EH (cell line): ENCODE measurements around the gene TRUB1.
A peak's percentile ranks its signal among the peaks of the same experiment; 100 is the strongest.
"Not testable (repeated sequence)": the region's sequence is repeated elsewhere in the genome, so short reads cannot be mapped to it uniquely, and the experiment has no call there.

Source experiments
- DNase-seq: peaks from one replicate; pipeline ENCODE4 v3.0.0-alpha.2; 2015; ENCODE audit warnings: low read depth

TRUB1 gene

DNA sequence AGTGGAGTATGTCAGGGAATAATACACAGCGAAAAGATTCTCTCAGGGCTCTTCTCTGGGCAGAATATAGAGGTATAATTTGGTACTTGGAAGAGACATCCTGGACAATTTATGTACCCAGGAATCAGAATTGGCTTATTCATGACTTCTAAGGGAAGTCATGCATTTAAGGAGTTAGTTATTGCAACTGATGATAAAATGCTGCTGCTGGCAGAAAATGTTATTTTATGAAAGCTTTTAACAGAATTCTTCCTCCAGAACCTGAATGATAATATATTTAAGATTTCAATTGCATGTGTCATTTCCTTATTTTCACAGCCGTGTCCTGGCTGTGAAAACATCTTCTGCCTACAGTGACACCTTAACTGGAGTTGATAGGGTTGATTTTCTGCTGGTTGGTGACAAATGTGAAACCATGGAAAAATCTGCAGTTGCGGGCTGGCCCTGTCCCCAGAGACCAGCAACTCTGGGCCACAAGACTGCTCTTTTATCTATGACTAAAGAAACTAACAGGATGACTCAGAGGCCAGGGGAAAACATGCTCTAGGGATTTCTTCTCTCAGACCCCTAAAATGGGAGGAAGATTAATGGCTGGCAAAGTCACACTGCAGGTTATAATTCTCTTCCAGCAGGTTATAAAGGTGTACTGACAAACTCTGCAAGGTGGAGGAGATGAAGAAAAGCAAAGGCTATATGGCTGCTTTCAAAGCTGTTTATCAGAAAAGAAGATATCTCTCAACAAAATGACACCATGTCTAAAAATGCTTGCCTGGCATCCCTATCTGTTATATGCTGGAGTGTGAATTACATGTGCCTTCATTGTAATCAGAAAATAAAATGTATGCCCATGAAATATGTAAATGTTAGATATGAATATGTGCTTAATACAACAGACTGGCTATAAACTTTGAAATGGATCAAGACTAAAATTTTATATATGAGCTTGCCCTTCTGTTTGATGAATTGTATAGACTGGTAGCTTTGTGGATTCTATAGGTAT, 12.1 kb upstream of the TRUB1 start:
- DNase-seq = peak; percentile 73

DNA sequence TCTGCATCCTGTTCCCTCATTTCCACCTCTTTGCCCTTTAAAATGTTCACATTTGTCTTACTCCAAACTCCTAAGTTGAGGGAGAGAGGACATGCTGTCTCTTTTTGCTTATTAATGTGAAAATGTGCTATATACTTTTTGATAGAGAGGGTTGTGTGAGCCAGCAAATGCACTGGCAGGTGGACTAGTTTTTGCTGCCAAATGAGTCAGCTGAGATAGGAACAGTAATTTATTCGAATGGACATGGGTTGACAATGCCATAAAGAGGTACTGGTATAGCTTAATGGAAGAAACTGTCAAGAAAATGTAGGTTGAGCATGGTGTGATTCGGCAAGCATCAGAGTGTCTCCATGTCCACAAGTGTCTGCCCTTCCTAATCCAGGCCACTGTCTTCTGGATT, 9.2 kb upstream of the TRUB1 start:
- no peak for DNase-seq

DNA sequence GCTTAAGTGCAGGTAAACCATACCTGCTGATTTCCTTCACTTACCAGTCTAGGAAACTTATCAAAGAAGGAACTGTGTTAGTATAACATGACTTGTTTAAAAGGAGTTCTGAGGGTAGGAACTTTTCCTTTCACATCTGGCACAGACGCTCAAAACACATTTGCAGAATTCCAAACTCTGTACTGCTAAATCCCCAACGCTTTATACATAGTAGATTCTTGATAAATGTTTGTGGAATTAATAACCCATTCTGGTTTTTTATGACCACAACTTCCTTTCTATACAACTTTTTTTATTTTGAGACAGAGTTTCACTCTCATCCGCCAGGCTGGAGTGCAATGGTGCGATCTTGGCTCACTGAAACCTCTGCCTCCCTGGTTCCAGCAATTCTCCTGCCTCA, 7.7 kb upstream of the TRUB1 start:
- DNase-seq = peak; percentile 35

DNA sequence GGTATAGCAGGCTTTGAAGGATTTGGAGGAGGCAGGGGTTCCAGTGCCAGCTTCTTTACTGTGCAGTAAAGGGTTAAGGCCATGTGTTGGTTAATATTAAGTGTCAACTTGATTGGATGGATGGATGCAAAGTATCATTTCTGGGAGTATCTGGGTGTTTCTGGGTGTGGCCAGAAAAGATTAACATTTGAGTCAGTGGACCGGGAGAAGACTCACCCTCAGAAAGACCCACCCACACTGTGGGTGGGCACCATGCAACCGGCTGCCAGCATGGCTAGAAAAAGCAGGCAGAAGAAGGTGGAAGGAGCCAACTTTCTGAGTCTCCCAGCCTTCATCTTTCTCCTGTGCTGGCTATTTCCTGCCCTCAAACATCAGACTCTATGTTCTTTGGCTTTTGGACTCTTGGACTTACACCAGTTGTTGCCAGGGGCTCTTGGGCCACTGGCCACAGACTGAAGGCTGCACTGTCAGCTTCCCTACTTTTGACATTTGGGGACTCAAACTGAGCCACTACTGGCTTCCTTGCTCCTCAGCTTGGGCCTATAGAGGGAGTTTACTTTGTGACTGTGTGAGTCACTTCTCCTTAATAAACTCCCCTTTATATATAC, 6.8 kb upstream of the TRUB1 start:
- no peak for DNase-seq

DNA sequence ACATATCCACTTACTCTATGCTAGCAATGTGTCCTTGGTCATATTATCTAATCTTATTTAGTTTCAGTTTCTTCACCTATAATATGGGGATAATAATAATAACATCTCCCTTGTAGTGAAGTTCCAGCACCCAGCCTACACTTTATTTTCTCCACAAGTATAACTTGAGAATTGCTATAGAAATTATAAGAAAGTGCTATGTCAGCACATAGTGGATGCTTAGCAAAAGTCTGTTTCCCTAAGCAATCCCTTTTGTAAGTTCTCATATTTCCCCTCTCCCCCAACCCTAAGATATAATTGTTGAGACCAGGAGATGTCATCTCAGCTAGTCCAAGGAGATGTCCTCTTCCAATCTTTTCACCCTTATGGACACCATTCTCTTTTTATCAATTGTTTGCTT, 5.8 kb upstream of the TRUB1 start:
- no peak for DNase-seq

DNA sequence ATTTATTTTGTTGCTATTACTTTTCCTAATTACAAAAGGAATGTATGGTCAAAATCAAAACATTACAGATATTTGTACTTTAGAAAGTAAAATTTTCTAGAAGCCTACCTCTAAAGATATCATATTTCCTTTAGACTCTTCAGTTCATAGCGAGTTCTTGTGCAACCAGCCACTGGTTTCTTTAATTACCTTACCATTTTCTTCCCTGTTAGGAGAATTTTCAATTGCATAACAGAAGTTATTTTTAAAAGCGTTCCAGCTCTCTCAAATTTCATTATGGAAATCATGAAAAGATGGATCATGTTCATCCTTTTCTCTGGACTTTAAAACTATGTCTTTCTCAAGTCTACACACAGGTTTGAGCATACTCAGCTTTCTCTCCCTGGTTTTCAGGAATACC, 5.0 kb upstream of the TRUB1 start:
- DNase-seq = peak; percentile 7

DNA sequence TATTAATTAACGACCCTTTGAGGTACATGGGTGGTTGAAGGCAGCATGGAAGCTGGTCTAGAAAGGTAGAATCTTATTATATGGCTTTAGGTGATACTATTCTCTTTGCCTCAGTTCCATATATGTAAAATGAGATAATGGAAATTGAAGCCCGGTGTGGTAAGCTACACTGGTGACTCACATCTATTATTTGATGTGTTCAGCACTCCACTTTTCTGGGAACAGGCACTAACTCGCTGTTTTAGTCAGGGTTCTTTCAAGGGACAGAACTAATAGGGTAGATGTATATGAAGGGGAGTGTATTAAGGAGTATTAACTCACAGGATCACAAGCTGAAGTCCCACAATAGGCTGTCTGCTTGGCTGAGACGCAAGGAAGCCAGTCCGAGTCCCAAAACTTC, 4.4 kb upstream of the TRUB1 start:
- peak; percentile 7 for DNase-seq

DNA sequence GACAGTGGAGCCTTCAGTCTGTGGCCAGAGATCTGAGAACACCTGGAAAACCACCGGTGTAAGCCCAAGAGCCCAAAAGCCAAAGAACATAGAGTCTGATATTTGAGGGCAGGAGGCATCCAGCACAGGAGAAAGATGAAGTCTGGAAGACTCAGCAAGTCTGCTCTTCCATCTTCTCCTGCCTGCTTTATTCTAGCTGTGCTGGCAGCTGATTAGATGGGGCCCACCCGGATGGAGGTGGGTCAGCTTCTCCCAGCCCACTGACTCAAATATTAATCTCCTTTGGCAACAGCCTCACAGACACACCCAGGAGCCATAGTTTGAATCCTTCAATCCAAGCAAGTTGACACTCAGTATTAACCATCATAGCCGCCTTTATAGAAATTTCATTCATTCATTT, 4.0 kb upstream of the TRUB1 start:
- not testable (repeated sequence) for DNase-seq

DNA sequence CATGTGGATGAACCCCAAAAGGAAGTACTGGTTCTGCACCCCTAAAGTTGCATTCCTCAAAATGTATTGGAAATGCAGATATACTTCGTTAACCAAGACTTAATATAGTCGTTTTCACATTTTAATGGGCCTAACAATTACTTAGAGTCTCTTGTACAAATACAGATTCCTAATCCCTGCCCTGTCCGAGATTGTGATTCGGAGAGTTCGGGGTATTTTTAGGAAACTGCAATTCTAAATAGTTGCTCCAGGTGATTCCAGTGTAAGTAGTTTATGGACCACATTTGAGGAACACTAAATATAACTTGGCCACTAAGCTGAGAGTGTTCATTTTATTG, 830 bp downstream of the TRUB1 start:
- DNase-seq = no peak

DNA sequence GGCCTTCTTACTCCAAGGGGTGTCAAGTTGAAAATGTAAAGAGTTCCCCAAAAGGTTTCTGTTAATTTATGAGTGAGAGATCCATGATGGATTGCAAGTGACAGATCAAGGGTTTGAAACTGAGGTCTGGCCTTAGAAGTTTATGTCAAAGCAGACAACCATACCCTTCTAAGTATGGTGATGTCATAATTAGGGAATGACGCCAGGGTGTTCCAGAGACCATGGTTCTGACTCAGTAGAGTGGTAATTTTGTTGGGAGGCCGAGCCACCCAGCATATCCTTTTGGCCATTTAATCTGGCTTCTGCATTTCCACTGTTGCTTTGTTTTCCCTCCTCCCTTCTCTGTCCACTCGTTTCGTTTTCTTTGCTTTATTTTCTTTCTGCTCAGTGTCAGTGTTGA, 2.7 kb downstream of the TRUB1 start:
- DNase-seq = peak; percentile 40

DNA sequence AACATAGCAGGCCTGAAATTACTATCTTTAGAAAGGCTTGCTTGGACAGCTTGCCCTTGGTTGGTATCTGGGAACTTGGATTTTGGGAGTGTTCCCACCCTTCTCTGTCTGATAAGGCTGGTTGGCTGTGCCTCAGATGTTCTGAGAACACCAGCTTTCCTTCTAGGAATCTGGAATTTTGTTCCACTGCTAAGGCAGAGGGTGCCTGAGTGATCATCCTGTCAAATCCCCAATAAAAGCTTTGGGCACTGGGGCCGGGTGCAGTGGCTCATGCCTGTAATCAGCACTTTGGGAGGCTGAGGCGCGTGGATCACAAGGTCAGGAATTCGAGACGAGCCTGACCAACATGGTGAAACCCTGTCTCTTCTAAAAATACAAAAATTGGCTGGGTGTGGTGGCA, 5.0 kb downstream of the TRUB1 start:
- DNase-seq = no peak

DNA sequence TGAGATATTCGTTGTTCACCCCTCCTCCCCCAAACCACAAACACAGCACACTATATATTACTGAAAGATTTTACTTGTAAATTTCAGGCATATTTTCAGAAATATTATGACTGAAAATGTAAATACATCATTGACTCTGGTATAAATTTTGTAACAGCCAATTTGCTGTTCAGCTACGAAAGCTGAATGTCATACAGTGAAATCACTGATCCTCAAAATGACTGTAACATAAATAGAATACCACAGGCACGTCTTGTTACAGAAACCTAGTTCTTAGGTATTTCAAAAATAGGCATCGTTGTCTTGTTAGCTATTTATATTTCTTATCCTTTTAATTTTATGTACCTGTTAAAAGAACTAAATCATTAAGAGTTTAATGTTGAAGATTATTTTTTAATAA, 15.1 kb downstream of the TRUB1 start:
- no peak for DNase-seq

DNA sequence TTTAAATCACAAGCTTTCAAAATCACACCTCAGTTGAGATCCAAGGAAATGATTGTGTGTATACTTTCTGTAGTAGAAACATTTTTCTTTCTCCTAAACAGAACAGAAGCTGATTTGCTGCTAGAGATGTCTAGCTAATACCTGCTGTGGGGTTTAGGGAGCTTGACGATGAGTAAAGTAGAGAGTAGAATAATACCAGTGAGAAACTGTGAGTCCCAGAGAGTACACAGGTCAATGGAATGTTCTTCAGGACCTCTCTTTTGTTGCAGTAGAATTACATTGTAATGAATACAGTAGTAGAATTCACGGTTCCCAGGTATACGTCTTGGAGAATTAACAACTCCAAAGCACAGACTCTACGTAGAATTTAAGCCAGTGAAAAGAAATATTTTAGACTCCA, 18.0 kb downstream of the TRUB1 start:
- DNase-seq = no peak

DNA sequence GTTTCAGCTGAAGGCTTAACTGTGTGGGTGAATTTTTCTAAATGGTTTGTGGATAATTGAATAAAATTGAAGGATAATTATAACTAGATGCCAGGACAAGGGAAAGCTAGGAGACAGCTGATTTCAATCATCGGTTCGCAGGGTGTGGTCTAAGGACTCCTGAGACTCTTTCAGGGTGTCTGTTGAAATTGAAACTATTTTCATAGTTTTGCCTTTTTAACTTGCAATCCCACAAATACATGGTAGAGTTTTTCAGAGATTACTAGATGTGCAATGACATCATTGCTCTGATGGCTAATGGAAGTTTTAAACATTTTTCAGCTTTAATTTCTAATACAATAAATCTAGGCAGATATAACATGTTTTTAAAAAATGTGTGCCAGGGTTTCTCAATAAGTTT, 18.5 kb downstream of the TRUB1 start:
- peak; percentile 9 for DNase-seq

DNA sequence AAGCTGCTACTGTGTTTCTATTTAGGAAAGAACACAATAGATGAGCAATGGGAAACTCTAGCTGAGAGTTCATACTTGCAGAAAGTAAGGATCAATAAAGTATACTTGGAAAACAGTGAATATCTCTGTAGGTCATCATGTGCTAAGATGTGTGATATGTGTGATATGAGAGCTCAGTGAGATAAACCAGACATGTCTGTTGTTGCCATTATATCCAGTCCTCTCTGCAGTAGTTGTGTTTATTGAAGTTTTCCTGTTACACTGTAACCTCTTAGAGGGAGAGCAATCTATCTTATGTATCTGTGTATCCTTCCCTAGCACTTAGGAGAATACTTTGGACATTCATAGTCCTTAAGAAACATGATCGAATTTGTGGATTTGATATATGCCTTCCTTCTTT, 19.1 kb downstream of the TRUB1 start:
- no peak for DNase-seq

DNA sequence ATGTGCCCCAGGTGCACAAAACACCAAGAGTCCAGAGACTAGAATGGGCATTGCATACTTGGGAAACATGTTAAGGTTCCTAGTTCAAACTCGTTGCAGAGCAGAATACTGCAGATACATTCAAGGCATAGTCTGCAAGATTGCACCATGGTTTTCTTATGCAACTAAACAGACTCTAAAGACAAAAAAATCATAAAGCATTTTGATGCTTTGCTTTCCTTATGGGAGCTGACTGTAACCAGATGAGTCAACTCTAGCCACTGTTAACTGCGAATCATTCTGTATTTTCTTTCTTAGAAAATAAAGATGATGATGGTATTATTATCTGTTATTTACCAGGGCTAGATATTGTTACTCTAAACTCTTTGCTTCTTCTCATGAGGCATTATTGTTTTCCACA, 19.7 kb downstream of the TRUB1 start:
- peak; percentile 29 for DNase-seq

DNA sequence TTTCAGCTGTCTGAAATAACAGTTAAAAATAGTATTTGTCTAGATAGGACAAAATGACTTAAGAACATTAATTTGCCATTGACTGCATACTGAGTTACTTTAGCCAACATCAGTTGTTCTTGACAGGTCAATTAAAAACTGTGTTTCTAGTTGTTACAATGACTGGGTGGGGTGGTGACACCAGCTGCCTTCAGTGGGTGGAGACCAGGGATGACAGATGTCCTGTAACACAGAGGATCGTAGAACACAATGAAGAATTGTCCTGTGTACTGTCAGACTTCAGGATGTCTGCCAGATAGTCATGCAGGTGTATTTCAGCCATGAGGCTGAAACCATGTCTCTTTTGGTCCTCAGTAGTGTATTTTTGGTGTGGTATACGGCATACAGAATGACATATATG, 24.4 kb downstream of the TRUB1 start:
- DNase-seq = no peak

DNA sequence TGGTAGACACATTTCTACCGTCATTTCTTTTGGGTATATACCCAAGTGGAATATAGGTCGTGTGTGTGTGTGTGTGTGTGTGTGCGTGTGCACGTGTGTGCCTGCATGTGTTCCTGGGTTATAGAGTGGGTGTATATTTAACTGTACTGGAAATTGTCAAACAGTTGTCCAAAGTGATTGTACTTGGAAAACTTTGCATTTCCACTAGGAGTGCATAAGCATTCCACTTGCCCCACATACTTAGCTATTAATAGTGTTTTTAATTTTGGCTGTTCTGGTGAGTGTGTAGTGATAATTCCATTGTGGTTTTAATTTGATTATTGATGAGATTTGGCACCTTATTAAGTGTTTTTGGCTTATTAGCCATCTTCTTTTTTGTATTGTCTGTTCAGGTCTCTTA, 25.9 kb downstream of the TRUB1 start:
- DNase-seq = no peak

DNA sequence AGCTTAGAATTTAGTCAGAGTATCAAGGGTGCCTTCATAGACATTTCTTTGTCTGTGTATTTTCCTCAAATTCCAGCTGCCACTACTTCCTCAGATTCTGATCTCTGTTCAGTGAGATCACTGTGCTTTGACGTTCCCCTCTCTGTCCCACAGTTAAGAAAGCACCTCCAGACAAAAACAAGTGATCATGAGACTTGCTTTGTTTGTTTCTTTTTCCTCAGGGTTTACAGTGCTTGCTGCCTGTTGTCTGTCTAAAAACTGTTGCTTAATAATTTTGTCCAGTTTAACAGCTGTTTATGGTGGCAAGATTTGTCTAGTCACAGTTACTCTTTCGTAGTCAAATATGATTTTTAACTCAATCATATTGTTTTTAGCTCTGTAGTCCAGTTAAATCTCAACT, 29.1 kb downstream of the TRUB1 start:
- DNase-seq = peak; percentile 33

DNA sequence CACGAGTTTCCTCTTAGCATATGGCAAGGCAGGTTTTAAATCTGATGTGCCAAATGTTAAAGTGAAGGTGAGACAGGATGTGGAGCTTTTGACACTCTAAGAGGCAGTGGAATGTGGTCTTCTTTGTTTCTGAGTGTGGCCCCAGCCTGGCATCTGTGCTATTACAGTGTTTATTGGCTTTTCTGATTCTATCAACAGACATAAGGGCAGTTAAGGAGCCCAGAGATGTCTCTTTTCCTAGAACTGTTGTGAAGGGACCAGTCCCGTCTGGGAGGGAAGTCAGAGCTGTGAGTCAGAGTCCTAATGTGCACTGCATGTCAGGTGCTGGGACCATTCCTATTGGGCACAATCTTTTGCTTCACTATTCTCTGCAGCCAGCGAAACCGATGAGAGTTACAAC, 32.5 kb downstream of the TRUB1 start:
- DNase-seq = peak; percentile 6

DNA sequence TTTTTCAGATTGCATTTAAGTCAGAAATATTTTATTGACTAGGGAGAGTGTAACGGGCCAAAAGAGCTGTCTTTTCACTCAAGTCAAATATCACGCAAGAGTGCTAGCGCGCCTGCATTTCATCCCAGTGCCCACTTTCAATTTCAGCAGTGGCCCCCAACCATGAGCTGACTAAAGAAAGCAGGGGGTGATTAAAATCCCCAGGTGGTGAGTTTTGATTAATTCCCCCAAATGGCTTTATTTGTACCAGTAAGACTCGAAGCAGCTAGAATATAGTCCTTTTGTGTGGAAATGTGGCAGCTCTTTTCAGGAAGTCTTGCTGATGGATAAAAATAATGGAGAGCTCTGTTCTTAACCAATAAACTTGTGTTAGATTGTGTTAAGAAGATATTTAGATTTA, 35.3 kb downstream of the TRUB1 start:
- no peak for DNase-seq

DNA sequence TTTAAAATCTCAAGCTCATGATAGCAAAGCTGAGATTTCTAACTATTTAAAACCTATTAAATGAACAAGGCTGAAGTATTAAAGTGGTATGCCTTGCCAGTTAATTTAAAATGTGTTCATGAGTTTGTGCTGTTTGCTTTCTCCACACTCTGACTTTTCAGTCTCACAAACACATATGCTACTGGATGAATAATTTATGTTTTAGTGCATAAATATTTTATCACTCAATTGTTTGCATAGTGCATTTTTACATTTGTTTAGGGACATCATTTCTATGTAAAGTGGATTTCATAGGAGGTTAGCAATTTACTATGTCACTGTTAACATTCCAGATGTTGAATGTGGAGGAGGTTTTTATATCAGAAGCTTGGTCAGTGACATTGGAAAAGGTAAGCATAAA, 36.0 kb downstream of the TRUB1 start:
- DNase-seq = no peak

DNA sequence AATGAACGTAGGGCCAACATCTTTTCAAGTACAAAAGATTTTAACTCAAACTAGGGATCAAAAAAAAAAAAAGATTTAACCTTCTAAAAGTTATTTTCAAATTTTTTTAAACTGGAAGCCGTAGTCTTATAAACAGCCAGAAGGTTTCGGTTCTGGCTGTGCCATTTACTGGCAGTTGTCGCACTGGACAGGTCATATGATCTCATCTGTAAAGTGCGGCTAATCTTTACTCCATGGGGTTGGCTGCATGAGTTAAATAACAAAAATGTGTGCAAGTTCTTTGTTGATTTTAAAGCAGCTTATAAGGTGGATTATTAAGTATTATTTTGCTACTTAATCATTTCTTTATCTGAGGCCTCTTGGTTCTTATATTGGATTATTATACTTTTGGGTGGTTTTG, 36.6 kb downstream of the TRUB1 start:
- no peak for DNase-seq

DNA sequence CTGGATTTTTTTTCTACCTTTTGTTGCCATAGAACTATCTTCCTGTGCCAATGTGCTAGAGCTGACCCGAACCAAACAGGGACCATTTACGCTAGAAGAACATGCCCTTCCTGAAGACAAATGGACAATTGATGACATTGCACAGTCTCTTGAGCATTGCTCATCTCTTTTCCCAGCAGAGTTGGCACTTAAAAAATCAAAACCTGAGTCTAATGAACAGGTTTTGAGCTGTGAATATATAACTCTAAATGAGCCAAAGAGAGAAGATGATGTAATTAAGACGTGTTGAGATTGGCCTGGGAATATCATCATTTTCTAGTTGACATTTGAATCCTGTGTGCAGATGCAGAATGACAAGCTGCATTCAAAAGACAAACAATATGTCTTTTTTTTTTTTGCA, 37.1 kb downstream of the TRUB1 start:
- DNase-seq = no peak
